Measurements from ENCODE around the gene TSHZ2.

TSHZ2 gene

DNA sequence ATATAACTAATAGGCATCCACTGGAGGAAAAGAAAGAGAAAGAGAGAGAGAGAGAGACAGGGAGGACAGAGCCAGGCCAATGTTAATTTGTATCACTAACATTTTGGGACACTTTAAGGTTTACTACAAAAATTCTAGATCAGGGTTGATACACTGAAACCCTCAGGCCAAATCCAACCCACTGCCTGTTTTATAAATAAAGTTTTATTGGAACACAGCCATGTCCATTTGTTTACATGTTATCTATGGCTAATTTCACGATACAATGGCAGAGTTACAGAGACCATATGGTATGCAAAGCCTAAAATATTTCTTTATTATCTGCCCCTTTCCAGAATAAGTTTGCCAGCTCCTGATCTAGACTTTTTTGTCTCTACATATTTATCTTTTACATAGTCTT lies 357.6 kb downstream of the TSHZ2 start:
- DNase-seq (ENCODE audit: low spot score in 2 of 2): no peak
- no peak for ATAC-seq
- Mint-ChIP-seq H3K27ac (no peak overlapping the region), H3K4me1 (no peaks in the 10 kb centered on the region), H3K36me3 (no peaks in the 10 kb centered on the region), H3K9me3 (no peaks in the 10 kb centered on the region), H3K4me3 (no peak overlapping the region)

DNA sequence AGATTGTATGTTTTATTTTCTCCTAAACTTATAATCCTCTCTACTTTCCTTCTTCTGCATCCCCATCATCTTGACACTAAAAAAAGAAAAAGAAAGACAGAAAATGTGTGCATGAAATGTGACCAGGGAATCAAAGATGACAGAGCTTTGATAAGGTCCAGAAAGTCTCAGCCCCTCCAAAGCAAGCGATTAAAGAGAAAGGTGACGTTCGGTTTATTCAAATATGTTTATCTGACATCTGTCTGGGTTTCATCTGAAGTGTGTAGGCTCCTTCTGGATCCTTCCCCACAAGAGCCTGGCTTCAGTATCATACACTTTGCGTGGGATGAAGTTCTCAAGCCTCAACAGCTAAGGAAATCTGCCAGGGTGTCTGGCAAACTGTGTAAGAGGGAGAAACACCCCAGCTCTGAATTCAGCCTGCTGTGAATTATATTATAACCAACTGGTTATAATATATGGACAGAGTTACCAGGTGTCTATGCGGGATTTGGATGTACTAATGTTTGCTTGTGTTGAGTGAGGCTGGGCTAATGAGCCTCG lies 358.5 kb downstream of the TSHZ2 start:
- DNase-seq (ENCODE audit: low spot score in 2 of 2) (no peak), ATAC-seq (no peak)
- Mint-ChIP-seq H3K9me3 (no peaks in the 10 kb centered on the region), H3K4me3 (no peak overlapping the region), H3K4me1 (no peaks in the 10 kb centered on the region), H3K36me3 (no peaks in the 10 kb centered on the region), H3K27ac (peak overlapping the region; percentile 66)

GRCh38 chr20:53331151-53331973 lies 359.2 kb downstream of the TSHZ2 start:
- H3K27ac Mint-ChIP-seq: peak overlapping the region; percentile 66
- no peak for ATAC-seq
- H3K4me1 Mint-ChIP-seq: no peaks in the 10 kb centered on the region
- no peak for DNase-seq (ENCODE audit: low spot score in 2 of 2)
- H3K36me3 Mint-ChIP-seq: no peaks in the 10 kb centered on the region
- H3K4me3 Mint-ChIP-seq: no peak overlapping the region
- H3K9me3 Mint-ChIP-seq: no peaks in the 10 kb centered on the region

- ATAC-seq (no peak), DNase-seq (ENCODE audit: low spot score in 2 of 2) (no peak)
- no peaks in the 10 kb centered on the region for H3K36me3 Mint-ChIP-seq
- H3K4me3 Mint-ChIP-seq: no peak overlapping the region
- H3K4me1 Mint-ChIP-seq: no peaks in the 10 kb centered on the region
- no peaks in the 10 kb centered on the region for H3K9me3 Mint-ChIP-seq
- no peak overlapping the region for H3K27ac Mint-ChIP-seq
Observed at GRCh38 chr20:53332022-53332837, 360.1 kb downstream of the TSHZ2 start.

- Mint-ChIP-seq H3K36me3 (no peaks in the 10 kb centered on the region), H3K4me1 (no peaks in the 10 kb centered on the region), H3K4me3 (no peak overlapping the region), H3K27ac (no peak overlapping the region), H3K9me3 (no peaks in the 10 kb centered on the region)
- ATAC-seq: no peak
- no peak for DNase-seq (ENCODE audit: low spot score in 2 of 2)
Observed at GRCh38 chr20:53334861-53335260, 362.7 kb downstream of the TSHZ2 start.

DNA sequence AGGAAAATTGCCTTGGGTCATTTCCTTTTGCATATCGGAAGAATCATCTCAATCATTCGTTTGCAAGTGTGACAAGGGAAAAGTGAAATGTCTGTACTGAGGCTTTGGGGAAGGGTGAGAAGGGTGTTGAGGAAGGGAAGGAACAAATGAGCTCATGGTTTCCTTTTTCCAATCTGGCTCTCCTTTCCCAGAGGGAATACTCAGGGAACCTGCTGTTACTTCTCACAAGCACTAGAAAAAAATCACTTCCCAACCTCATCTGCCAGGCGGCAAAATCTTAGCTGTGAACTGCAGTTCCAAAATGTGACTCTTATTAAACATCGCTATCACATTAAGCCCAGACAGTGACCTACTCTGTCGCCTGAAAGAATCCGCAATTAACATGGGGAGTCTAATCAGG lies 363.4 kb downstream of the TSHZ2 start:
- Mint-ChIP-seq H3K4me1 (no peaks in the 10 kb centered on the region), H3K36me3 (no peaks in the 10 kb centered on the region), H3K4me3 (no peak overlapping the region), H3K9me3 (no peaks in the 10 kb centered on the region), H3K27ac (no peak overlapping the region)
- ATAC-seq (no peak), DNase-seq (ENCODE audit: low spot score in 2 of 2) (no peak)

- no peaks in the 10 kb centered on the region for H3K9me3 Mint-ChIP-seq
- ATAC-seq (no peak), DNase-seq (ENCODE audit: low spot score in 2 of 2) (no peak)
- no peaks in the 10 kb centered on the region for H3K36me3 Mint-ChIP-seq
- H3K27ac Mint-ChIP-seq: no peak overlapping the region
- no peak overlapping the region for H3K4me3 Mint-ChIP-seq
- H3K4me1 Mint-ChIP-seq: no peaks in the 10 kb centered on the region
Observed at GRCh38 chr20:53336892-53337291, 364.7 kb downstream of the TSHZ2 start.

DNA sequence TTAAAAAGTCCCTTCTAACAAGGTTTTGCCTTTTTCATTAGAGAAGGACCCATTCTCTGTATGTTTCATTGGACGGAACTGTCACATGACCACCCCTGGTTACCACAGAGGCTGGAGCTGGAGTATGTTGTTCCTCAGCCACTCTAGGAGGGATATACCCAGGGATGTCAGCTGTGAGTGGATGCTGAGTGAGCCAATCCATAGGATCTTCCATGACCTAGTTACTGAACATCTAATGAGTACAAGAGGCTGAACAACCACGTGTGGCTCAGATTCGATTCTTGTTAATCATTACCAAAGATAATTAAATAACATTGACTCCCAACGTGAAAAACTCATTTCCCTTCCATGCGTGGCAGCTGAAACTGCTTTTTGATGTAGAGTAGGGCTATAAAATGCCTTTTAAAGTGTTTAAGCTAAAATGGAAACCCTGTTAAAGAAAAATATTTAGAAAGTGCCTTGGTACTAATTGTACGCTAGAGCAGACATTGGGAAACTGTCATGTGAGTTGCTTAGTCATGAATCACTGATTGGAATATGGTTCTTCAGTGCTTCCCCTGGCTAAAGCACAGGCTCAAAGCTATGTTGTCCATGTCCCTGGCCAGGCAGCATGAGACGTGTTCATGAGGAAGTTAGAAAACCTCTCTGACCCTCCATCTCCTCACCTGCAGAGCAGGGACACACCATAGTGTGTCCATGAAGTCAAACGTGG lies 365.4 kb downstream of the TSHZ2 start:
- H3K36me3 Mint-ChIP-seq: no peaks in the 10 kb centered on the region
- no peak for DNase-seq (ENCODE audit: low spot score in 2 of 2)

DNA sequence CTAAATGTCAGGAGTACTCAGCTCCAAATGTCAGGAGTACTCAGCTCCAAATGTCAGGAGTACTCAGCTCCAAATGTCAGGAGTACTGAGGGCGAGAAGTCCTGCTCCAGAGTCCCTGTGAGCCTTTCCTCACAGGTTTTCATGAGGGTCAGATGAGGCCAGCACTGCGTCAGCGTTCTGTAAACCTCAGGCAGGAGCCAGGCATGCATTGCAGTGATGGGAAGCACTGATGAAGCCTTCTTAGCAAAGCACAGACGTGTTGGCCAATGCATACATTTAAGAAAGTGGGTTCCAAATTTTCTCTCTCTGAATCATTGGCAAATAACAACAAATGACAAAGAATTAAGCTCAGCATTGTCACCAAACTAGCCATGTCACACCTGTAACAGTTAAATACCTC lies 366.6 kb downstream of the TSHZ2 start:
- H3K4me3 Mint-ChIP-seq: no peak overlapping the region
- DNase-seq (ENCODE audit: low spot score in 2 of 2) (no peak), ATAC-seq (no peak)
- H3K4me1 Mint-ChIP-seq: no peaks in the 10 kb centered on the region
- H3K36me3 Mint-ChIP-seq: no peaks in the 10 kb centered on the region
- no peak overlapping the region for H3K27ac Mint-ChIP-seq
- no peaks in the 10 kb centered on the region for H3K9me3 Mint-ChIP-seq

More for the DNA sequence above, 365.4 kb downstream of the TSHZ2 start:
- Mint-ChIP-seq H3K27ac (no peak overlapping the region), H3K4me1 (no peaks in the 10 kb centered on the region), H3K4me3 (no peak overlapping the region), H3K9me3 (no peaks in the 10 kb centered on the region)
- ATAC-seq: no peak

DNA sequence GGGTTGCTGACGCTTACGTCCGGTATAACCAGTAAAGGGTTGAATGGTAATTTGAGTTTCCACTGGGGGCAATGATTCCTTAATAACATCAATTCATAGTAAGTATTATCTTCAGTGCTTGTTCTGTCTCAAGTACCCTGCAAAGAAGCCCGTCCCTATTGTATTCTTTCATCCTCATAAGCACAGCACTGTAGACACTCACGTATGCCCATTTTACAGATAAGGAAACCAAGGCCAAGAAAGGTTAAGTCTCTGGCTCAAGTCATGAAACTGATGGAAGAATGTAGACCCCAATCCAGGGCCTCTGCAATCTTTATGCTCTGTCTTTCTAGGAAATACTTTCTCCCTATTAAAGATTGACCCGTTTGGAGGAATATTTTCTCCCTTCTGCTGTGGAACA lies 370.3 kb downstream of the TSHZ2 start:
- no peak for ATAC-seq

DNA sequence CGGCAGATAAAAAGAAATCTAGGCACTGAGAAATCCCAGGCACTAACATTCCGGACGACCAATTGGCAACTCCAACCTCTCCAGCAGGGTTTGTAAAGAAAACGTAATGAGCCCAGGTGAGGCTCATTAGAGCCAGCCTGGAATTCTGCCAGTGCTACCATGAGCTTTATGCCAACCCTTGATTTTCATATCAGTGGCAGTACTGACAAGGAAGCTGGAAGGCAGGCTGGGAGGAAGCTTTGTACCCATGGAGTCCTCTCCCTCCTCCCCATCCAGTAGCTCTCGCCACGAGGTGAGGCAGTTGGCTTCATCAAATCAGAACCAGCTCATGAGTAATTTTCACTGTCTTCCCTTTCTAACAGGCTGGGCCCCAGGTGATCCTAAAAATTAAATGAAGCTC lies 371.3 kb downstream of the TSHZ2 start:
- Mint-ChIP-seq H3K4me1 (no peaks in the 10 kb centered on the region), H3K36me3 (no peaks in the 10 kb centered on the region), H3K9me3 (no peaks in the 10 kb centered on the region), H3K27ac (no peak overlapping the region), H3K4me3 (no peak overlapping the region)
- ATAC-seq (no peak), DNase-seq (ENCODE audit: low spot score in 2 of 2) (no peak)

More for the DNA sequence above, 370.3 kb downstream of the TSHZ2 start:
- Mint-ChIP-seq H3K4me1 (no peaks in the 10 kb centered on the region), H3K36me3 (no peaks in the 10 kb centered on the region), H3K4me3 (no peak overlapping the region), H3K9me3 (no peaks in the 10 kb centered on the region), H3K27ac (no peak overlapping the region)
- DNase-seq (ENCODE audit: low spot score in 2 of 2): no peak

DNA sequence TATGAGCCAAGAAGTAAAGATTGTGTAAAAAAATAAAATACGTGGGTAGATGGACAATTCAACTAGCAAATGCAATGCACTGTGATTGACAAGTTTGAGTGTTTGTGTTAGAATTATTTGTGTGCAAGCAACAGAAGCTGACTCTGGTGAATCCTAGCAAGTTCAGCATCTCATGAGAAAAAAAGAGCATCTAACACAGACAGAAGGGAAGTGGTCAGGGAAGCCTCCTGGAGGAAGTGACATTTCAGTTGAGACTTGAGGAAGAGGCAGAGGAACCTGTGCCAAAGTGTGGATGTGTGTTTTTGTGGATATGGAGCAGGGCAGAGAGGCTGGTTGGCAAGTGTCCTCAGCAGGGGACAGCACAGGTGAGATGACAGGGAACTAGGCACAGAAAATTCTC lies 372.7 kb downstream of the TSHZ2 start:
- ATAC-seq (no peak), DNase-seq (ENCODE audit: low spot score in 2 of 2) (no peak)
- Mint-ChIP-seq H3K4me3 (no peak overlapping the region), H3K9me3 (no peaks in the 10 kb centered on the region), H3K27ac (no peak overlapping the region), H3K36me3 (no peaks in the 10 kb centered on the region), H3K4me1 (no peaks in the 10 kb centered on the region)

DNA sequence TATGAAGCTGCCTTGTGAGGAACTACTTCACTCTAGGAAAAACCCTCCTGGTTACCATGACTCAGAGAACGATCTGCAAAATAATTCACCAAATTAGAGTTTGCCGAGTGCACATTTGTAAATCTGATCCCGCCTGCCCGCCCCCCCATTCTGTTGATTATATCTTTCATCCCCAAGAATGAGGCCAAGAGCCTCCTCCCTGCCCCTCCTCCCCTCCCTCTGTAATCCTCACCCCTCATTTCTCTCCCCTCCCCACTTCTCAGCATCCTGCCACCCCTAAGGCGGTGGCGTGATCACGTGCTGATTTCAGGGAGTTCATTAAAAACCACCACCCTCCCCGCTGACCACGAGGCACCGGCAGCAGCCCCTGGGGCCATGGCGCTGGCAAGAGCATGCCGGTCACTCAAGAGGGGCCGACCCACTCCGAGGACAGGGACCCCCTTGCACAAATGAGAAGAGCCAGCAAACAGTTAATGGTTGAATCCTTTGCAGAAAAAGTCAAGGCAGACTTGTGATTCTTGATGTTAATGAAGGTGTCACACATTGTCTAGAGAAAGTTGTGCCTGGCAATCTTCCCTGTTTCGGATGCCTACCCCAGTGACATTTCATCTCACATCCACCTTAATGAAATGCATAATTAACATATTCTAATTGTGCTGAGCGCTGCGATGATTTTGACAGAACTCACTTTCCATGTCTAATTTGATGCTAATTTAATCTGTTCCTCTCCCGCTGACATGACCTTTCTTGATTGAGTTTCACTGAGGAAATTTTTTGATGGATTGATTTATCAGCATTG lies 373.6 kb downstream of the TSHZ2 start:
- Mint-ChIP-seq H3K27ac (no peak overlapping the region), H3K36me3 (no peaks in the 10 kb centered on the region), H3K4me3 (no peak overlapping the region), H3K4me1 (no peaks in the 10 kb centered on the region), H3K9me3 (no peaks in the 10 kb centered on the region)
- ATAC-seq (no peak), DNase-seq (ENCODE audit: low spot score in 2 of 2) (no peak)

DNA sequence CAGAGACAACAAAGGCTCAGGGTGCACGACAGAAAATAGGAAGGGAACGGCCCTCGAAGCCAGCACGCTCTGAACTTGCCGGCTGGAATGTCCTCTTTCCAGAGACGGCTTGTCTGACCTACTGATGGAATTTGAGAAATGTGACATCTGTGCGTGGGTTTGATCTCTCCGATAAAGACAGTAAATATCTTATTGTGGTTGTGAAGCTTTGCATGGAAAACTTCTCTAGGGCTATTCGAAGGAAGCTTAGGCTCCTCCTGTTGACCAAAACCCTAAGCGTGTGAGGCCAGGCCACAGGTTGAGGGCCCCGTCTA lies 374.1 kb downstream of the TSHZ2 start:
- Mint-ChIP-seq H3K4me1 (no peaks in the 10 kb centered on the region), H3K9me3 (no peaks in the 10 kb centered on the region), H3K36me3 (no peaks in the 10 kb centered on the region), H3K4me3 (no peak overlapping the region), H3K27ac (no peak overlapping the region)
- no peak for ATAC-seq
- no peak for DNase-seq (ENCODE audit: low spot score in 2 of 2)

- Mint-ChIP-seq H3K4me3 (no peak overlapping the region), H3K9me3 (no peaks in the 10 kb centered on the region), H3K36me3 (no peaks in the 10 kb centered on the region), H3K27ac (no peak overlapping the region), H3K4me1 (no peaks in the 10 kb centered on the region)
- no peak for ATAC-seq
- no peak for DNase-seq (ENCODE audit: low spot score in 2 of 2)
Observed at GRCh38 chr20:53349730-53350129, 377.6 kb downstream of the TSHZ2 start.
